Caco-2 (cell line): ENCODE data around the gene MED13L. TPM values are rescaled to one million over a fixed set of nuclear protein-coding genes. Genes with fewer than 3 reads are reported as not detected.

Experiments used
- BruUV-seq: library from RNA; stranded (reverse); fragments of 400-500 nt; replicated peaks from 2 replicates; lab custom pipeline; 2021; lab: Mats Ljungman, UMichigan
- CTCF ChIA-PET: fragments of 300-600 bp; sonication (Branson Sonifier 250); formaldehyde crosslinking; loops from one replicate; lab custom pipeline; 2022; ENCODE audit warnings: antibody characterized with exemption; lab: Charles Lee
- POLR2A ChIA-PET: fragments of 300-600 bp; sonication (Branson Sonifier 250); formaldehyde crosslinking; loops from one replicate; lab custom pipeline; 2022; ENCODE audit warnings: antibody characterized with exemption; lab: Charles Lee
- DNase-seq, 2 experiments: peaks; one replicate each; pipeline versions ENCODE4 v3.0.0 to v3.0.0-alpha.2; 2020 to 2022
- H3K27me3 ChIP-seq: replicated peaks from 2 replicates; pipeline ENCODE4 v1.6.0; 2011; ENCODE audit warnings: low read length; ENCODE audit not compliant: control insufficient read depth, insufficient read depth
- H3K36me3 ChIP-seq: 2 replicates; pipeline ENCODE4 v1.5.1; 2011; ENCODE audit warnings: low read length; ENCODE audit not compliant: control insufficient read depth, insufficient read depth
- H3K4me1 ChIP-seq: fragments of 250-450 bp; sonication (Bioruptor Pico); 2 replicates; pipeline ENCODE4 v1.5.1; 2020; ENCODE audit warnings: mild to moderate bottlenecking
- H3K4me3 ChIP-seq: 2 replicates; pipeline ENCODE4 v1.5.1; 2011; ENCODE audit warnings: low read depth, mild to moderate bottlenecking, control low read depth, low read length
- H3K9me3 ChIP-seq: fragments of 250-450 bp; sonication (Bioruptor Pico); 2 replicates; pipeline ENCODE4 v1.5.1; 2020; ENCODE audit warnings: mild to moderate bottlenecking, moderate library complexity
- H3K27ac Mint-ChIP-seq: one replicate; pipeline ENCODE4 v1.8.0; 2022; ENCODE audit warnings: mixed read lengths; ENCODE audit not compliant: unreplicated experiment
- H3K27me3 Mint-ChIP-seq: one replicate; pipeline ENCODE4 v1.8.0; 2022; ENCODE audit warnings: mixed read lengths; ENCODE audit not compliant: insufficient read depth, unreplicated experiment
- H3K36me3 Mint-ChIP-seq: one replicate; pipeline ENCODE4 v1.8.0; 2022; ENCODE audit warnings: mild to moderate bottlenecking, mixed read lengths; ENCODE audit not compliant: insufficient read depth, unreplicated experiment
- H3K4me1 Mint-ChIP-seq: one replicate; pipeline ENCODE4 v1.8.0; 2022; ENCODE audit warnings: low read depth, mixed read lengths; ENCODE audit not compliant: unreplicated experiment
- H3K4me3 Mint-ChIP-seq: one replicate; pipeline ENCODE4 v1.8.0; 2022; ENCODE audit warnings: mild to moderate bottlenecking, moderate library complexity, mixed read lengths; ENCODE audit not compliant: unreplicated experiment
- H3K9me3 Mint-ChIP-seq: one replicate; pipeline ENCODE4 v1.8.0; 2022; ENCODE audit warnings: mixed read lengths; ENCODE audit not compliant: unreplicated experiment
- intact Hi-C: fragments of 100-400 bp; cut with micrococcal nuclease; formaldehyde crosslinking; loops from one replicate; pipeline ENCODE4 v1.10.0; 2022; ENCODE audit not compliant: unreplicated experiment
- total RNA-seq: library from RNA; stranded (reverse); gene quantifications from 2 replicates; pipeline ENCODE4 v1.2.3, GENCODE V29; 2022
- TF ChIP-seq, protein P1 (sequence below), 2 experiments: fragments of 200-600 bp in 1 of 2; IDR thresholded peaks; 1 replicate in 1 of 2; 2 replicates in 1 of 2; pipeline versions ENCODE4 v1.5.1 to v1.8.0; 2011 to 2022; ENCODE audit warnings: antibody characterized with exemption in 1 of 2, control low read depth in 1 of 2, inconsistent platforms in 1 of 2, low read depth in 1 of 2, low read length in 1 of 2, mild to moderate bottlenecking in 1 of 2, moderate library complexity in 1 of 2; ENCODE audit not compliant: insufficient read depth in 1 of 2, severe bottlenecking in 1 of 2, unreplicated experiment in 1 of 2

MED13L gene
- total RNA-seq, 1 experiment from 2014 or later = 160 TPM

DNA sequence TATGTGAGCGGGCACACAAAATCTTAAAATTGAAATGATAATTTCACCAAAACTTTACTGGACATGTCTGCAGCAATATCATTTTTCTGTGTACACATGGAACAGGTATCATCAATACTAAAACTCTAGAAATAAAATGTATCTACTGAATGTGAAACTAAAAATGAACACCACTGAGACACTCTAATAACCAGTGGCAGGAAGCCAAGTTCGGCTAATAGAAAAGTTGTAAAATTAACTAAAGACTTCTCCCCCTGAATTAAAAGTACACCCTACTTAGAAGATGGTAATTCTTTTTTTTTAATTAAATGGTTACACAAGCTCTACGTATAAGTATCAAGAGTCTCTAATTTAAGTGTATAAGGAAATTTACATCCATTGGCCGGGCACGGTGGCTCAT is 227.2 kb downstream of the MED13L start:
- Mint-ChIP-seq H3K4me1 (peaks cover 25% of the 10 kb centered on the region), H3K9me3 (no peaks in the 10 kb centered on the region), H3K4me3 (no peak overlapping the region), H3K36me3 (peaks cover 6% of the 10 kb centered on the region), H3K27me3 (no peaks in the 10 kb centered on the region), H3K27ac (no peak overlapping the region)
- no TSS peak for BruUV-seq
- H3K4me1 ChIP-seq = peaks cover 25% of the 10 kb centered on the region
- H3K4me3 ChIP-seq = no peak overlapping the region
- TF ChIP-seq, protein P1, sequence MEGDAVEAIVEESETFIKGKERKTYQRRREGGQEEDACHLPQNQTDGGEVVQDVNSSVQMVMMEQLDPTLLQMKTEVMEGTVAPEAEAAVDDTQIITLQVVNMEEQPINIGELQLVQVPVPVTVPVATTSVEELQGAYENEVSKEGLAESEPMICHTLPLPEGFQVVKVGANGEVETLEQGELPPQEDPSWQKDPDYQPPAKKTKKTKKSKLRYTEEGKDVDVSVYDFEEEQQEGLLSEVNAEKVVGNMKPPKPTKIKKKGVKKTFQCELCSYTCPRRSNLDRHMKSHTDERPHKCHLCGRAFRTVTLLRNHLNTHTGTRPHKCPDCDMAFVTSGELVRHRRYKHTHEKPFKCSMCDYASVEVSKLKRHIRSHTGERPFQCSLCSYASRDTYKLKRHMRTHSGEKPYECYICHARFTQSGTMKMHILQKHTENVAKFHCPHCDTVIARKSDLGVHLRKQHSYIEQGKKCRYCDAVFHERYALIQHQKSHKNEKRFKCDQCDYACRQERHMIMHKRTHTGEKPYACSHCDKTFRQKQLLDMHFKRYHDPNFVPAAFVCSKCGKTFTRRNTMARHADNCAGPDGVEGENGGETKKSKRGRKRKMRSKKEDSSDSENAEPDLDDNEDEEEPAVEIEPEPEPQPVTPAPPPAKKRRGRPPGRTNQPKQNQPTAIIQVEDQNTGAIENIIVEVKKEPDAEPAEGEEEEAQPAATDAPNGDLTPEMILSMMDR (IDR thresholded peaks at IDR 0.05; ENCODE audit: insufficient read depth in 1 of 2, low read depth in 1 of 2, low read length in 1 of 2, severe bottlenecking in 1 of 2, unreplicated experiment in 1 of 2) = no peak
- POLR2A ChIA-PET = no interaction called here
- CTCF ChIA-PET = no interaction called here
- no peak for DNase-seq
- H3K9me3 ChIP-seq = no peaks in the 10 kb centered on the region
- no peaks in the 10 kb centered on the region for H3K36me3 ChIP-seq
- H3K27me3 ChIP-seq = no peaks in the 10 kb centered on the region
- intact Hi-C loops = no loop called here

DNA sequence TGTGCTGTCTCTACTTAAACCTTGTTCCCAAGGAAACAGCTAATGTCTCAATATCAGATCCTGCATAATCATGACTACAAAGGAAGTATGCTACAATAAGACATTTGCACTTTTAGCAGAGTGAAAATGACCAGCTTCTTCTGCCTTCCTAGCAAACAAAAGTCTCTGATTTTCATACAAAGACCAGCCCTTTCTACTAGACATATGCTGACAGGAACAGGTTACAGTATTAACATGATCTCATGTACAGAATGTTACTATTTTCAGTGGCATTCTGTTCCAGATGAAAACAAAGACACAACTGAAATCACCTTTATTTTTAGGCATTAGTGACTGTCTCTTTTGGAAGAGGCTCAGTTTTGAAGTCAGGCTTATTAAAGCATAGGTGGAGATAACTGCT is 228.6 kb downstream of the MED13L start:
- Histone ChIP-seq H3K27me3 (no peaks in the 10 kb centered on the region), H3K4me3 (no peak overlapping the region), H3K36me3 (no peaks in the 10 kb centered on the region), H3K4me1 (peaks cover 21% of the 10 kb centered on the region), H3K9me3 (no peaks in the 10 kb centered on the region)
- CTCF ChIA-PET = no interaction called here
- BruUV-seq = no TSS peak
- TF ChIP-seq, protein P1 (IDR thresholded peaks at IDR 0.05; ENCODE audit: insufficient read depth in 1 of 2, low read depth in 1 of 2, low read length in 1 of 2, severe bottlenecking in 1 of 2, unreplicated experiment in 1 of 2) = no peak
- Mint-ChIP-seq H3K27me3 (no peaks in the 10 kb centered on the region), H3K4me1 (peaks cover 33% of the 10 kb centered on the region), H3K27ac (no peak overlapping the region), H3K9me3 (no peaks in the 10 kb centered on the region), H3K36me3 (peaks cover 6% of the 10 kb centered on the region), H3K4me3 (no peak overlapping the region)
- DNase-seq = no peak
- POLR2A ChIA-PET = no interaction called here
- intact Hi-C loops = no loop called here

DNA sequence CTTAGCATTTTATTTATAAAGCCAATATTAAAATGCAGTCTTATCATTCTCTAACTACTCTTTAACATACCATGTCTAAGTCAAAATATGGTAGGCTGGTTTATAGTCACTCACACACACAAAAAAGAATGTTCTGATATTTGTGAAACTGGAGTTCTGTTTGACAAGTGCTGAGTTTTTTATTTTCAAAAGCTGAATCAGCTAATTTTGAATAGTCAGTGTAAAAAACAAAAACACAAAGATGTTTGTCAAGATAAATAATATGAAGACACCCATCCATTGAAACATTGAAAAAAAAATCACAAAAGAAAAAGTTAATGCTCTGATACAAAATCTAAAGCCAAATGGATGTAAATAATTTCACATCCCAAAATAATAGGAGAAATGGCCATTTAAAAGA is 231.5 kb downstream of the MED13L start:
- Histone ChIP-seq H3K4me1 (peaks cover 13% of the 10 kb centered on the region; the same call in 1 of the 2 replicates), H3K36me3 (peaks cover under 1% of the 10 kb centered on the region; the same call in 1 of the 2 replicates), H3K9me3 (no peaks in the 10 kb centered on the region), H3K4me3 (no peak overlapping the region), H3K27me3 (no peaks in the 10 kb centered on the region)
- peaks cover 25% of the 10 kb centered on the region for H3K4me1 Mint-ChIP-seq
- intact Hi-C loops = no loop called here
- DNase-seq = no peak
- H3K9me3 Mint-ChIP-seq = no peaks in the 10 kb centered on the region
- H3K27me3 Mint-ChIP-seq = no peaks in the 10 kb centered on the region
- no peak overlapping the region for H3K27ac Mint-ChIP-seq
- ChIA-PET CTCF (no interaction called here), POLR2A (no interaction called here)
- no TSS peak for BruUV-seq
- TF ChIP-seq, protein P1 (IDR thresholded peaks at IDR 0.05; ENCODE audit: insufficient read depth in 1 of 2, low read depth in 1 of 2, low read length in 1 of 2, severe bottlenecking in 1 of 2, unreplicated experiment in 1 of 2) = no peak
- no peak overlapping the region for H3K4me3 Mint-ChIP-seq
- no peaks in the 10 kb centered on the region for H3K36me3 Mint-ChIP-seq
